ENCODE results near the gene ERF.

Gene ERF

GRCh38 chr19:42254089-42254849 is 659 bp downstream of the ERF start:
- peak; percentile 61 for DNase-seq (ENCODE audit: low read depth)

- DNase-seq (ENCODE audit: low read depth), result no peak
Measured at GRCh38 chr19:42253245-42254088, 1.5 kb downstream of the ERF start.

- peak; percentile 80 for DNase-seq (ENCODE audit: low read depth)
Measured at GRCh38 chr19:42252365-42253244, 2.3 kb downstream of the ERF start.

GRCh38 chr19:42251572-42252358 is 3.2 kb downstream of the ERF start:
- DNase-seq (ENCODE audit: low read depth), result no peak

GRCh38 chr19:42250666-42251531 is 4.0 kb downstream of the ERF start:
- peak; percentile 68 for DNase-seq (ENCODE audit: low read depth)

GRCh38 chr19:42250183-42250665 is 4.7 kb downstream of the ERF start:
- DNase-seq (ENCODE audit: low read depth), result no peak

GRCh38 chr19:42249769-42250168 is 5.2 kb downstream of the ERF start:
- no peak for DNase-seq (ENCODE audit: low read depth)

- no peak for DNase-seq (ENCODE audit: low read depth)
Measured at GRCh38 chr19:42249149-42249750, 5.7 kb downstream of the ERF start.

- no peak for DNase-seq (ENCODE audit: low read depth)
Measured at GRCh38 chr19:42248270-42249148, 6.4 kb downstream of the ERF start.

GRCh38 chr19:42247640-42248199 is 7.2 kb downstream of the ERF start:
- DNase-seq (ENCODE audit: low read depth), result no peak

- DNase-seq (ENCODE audit: low read depth), result no peak
Measured at GRCh38 chr19:42246922-42247639, 7.8 kb downstream of the ERF start.

- DNase-seq (ENCODE audit: low read depth), result peak; percentile 82
Measured at GRCh38 chr19:42246143-42246921, 8.6 kb downstream of the ERF start.

- DNase-seq (ENCODE audit: low read depth), result no peak
Measured at GRCh38 chr19:42245231-42245630, 9.7 kb downstream of the ERF start.

- DNase-seq (ENCODE audit: low read depth), result peak; percentile 95
Measured at GRCh38 chr19:42244347-42245220, 10.3 kb downstream of the ERF start.

GRCh38 chr19:42242512-42243409 is 12.2 kb downstream of the ERF start, which contains the start of gene GSK3A:
Gene GSK3A (minus strand): TSS chr19:42242602. CDS start chr19:42242465, 137 bp downstream.
- peak; percentile 100 for DNase-seq (ENCODE audit: low read depth)

All from iris pigment epithelial cell (primary cell).